NCI-H2196 (cell line): ENCODE data around the gene HERC2.
"Not testable (repeated sequence)": the region's sequence is repeated elsewhere in the genome, so short reads cannot be mapped to it uniquely, and the experiment has no call there.

ENCODE experiments used
- DNase-seq: peaks from one replicate; lab custom pipeline; 2025; ENCODE audit not compliant: unreplicated experiment; lab: John Stamatoyannopoulos, UW

Gene HERC2, protein sequence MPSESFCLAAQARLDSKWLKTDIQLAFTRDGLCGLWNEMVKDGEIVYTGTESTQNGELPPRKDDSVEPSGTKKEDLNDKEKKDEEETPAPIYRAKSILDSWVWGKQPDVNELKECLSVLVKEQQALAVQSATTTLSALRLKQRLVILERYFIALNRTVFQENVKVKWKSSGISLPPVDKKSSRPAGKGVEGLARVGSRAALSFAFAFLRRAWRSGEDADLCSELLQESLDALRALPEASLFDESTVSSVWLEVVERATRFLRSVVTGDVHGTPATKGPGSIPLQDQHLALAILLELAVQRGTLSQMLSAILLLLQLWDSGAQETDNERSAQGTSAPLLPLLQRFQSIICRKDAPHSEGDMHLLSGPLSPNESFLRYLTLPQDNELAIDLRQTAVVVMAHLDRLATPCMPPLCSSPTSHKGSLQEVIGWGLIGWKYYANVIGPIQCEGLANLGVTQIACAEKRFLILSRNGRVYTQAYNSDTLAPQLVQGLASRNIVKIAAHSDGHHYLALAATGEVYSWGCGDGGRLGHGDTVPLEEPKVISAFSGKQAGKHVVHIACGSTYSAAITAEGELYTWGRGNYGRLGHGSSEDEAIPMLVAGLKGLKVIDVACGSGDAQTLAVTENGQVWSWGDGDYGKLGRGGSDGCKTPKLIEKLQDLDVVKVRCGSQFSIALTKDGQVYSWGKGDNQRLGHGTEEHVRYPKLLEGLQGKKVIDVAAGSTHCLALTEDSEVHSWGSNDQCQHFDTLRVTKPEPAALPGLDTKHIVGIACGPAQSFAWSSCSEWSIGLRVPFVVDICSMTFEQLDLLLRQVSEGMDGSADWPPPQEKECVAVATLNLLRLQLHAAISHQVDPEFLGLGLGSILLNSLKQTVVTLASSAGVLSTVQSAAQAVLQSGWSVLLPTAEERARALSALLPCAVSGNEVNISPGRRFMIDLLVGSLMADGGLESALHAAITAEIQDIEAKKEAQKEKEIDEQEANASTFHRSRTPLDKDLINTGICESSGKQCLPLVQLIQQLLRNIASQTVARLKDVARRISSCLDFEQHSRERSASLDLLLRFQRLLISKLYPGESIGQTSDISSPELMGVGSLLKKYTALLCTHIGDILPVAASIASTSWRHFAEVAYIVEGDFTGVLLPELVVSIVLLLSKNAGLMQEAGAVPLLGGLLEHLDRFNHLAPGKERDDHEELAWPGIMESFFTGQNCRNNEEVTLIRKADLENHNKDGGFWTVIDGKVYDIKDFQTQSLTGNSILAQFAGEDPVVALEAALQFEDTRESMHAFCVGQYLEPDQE (N-terminal part only)

DNA sequence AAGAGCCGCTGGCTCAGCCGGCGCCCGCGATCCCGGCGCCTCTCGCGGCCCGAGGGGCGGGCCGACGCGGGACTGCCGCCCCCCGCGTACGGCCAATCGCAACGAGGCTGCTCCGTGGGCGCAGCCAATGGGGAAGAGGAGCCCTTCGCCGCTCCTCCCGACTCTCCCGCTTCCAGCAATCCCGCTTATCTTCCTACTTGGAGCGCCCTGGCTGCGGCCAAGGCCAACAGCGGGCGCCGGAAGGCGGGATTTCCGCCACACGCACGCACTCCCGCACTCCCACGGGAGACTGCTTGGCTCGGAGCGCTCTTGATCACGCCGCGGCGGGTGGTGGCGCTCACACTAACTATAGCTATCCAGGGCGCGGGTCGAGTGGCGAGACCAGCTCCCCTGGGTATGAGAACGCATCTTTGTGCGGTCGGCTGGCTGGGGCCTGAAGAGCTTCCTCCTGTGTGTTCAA, at the start of gene HERC2:
Gene HERC2 (minus strand): TSS at position 51 of the 460 bp plus-strand sequence. CDS start 746 bp downstream, outside the sequence.
- not testable (repeated sequence) for DNase-seq

DNA sequence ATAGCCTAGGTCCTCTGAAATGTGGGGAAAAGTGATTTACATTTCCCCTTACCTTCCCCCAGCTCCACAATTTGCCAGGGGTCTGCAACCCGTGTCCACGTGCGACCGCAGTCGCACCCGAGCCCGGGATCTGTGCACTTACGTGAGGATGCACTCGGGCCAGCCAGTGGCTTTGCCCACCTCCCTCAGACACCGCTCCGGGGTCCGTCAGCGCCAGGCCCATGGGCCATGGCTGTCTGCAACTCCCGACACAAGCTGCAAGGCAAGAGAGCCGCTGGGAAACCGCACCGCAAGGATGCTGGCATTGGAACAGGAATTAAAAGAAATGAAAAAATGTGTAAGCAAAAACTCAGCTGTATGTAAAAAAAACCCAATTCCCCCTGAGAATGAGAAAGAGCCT, 43.5 kb upstream of the HERC2 start:
- not testable (repeated sequence) for DNase-seq

GRCh38 chr15:28357984-28358383, 36.0 kb upstream of the HERC2 start, which contains the start of gene GOLGA6L24:
Gene GOLGA6L24, minus strand, starts transcription at chr15:28358084. Its CDS starts 61 bp downstream, at chr15:28358023.
- not testable (repeated sequence) for DNase-seq

DNA sequence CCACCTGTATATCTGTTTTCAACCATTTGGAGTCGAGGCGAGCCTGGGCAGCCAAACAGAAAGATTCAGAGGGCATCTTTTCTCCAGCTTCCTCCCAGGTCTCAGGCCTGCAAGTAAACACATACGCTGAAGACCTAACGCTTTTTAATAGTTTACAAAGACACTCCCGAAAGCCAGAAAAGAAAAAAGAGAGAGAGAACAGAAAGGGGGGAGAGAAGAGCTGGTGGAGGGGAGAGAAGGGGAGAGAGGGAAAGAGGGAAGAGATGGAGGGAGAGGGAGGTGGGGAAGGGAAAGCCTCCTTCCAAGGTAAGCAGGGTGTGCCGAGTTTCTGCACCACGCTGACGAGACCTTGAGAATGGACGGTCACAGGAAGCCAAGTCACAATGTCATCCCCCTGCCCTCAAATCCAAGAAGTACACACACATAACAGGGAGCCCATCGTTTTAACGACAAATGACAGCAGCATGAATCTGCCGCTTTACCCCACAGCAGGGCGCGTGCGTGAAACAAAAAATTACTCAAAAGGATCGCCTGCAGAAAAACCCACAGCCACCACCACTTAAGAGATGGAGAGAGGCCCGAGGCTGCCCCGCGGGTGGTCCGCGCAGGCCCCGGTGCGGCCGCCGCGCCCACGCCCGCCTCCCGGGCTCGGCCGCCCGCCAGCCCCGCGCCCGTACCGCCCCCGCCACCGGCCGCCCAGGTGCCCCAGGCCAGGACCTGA, 461 bp downstream of the HERC2 start:
- DNase-seq: not testable (repeated sequence)

GRCh38 chr15:28319725-28320124, 2.3 kb downstream of the HERC2 start:
- DNase-seq: not testable (repeated sequence)

DNA sequence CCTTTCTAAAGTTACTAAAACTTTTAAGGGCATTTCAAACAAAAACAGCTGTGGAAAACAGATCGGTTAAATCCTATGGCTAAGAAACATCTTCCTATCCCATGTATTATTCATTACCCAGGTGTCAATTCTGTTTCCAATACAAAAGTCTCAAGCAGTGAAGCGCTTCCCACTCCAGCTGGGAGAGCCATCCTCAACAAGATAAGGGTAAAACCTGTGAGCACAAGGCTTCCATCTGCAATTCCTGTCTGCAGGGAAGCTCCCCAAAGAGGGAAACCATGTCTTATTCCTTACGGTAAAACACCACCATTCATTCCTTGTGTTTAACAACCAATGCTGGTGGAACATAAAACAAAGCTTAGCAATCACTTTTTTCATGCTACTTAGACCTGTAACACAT, 3.2 kb downstream of the HERC2 start:
- DNase-seq: not testable (repeated sequence)

DNA sequence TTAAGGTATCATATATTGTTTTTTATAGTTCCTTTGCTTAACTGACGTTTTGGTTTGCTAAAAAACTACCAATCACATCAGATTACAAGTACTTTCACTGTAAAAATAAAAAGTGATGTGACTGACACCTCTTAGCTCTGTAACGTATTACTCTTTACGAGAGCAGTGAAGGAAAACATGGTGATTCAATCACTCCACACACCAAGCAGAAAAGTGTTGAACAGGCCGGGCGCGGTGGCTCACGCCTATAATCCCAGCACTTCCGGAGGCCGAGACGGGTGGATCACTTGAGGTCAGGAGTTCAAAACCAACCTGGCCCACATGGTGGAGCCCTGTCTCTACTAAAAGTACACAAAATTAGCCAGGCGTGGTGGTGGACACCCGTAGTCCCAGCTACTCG, 3.9 kb downstream of the HERC2 start:
- not testable (repeated sequence) for DNase-seq

DNA sequence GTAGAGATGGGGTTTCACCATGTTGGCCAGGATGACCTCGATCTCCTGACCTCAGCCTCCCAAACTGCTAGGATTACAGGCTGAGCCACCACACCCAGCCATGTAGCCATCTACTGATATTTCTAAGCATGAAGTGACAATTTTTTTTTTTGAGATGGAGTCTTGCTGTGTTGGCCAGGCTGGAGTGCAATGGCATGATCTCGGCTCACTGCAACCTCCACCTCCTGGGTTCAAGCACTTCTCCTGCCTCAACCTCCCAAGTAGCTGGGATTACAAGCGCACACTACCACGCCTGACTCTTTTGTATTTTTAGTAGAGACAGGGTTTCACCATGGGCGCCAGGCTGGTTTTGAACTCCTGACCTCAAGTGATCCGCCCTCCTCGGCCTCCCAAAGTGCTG, 5.0 kb downstream of the HERC2 start:
- DNase-seq: not testable (repeated sequence)

DNA sequence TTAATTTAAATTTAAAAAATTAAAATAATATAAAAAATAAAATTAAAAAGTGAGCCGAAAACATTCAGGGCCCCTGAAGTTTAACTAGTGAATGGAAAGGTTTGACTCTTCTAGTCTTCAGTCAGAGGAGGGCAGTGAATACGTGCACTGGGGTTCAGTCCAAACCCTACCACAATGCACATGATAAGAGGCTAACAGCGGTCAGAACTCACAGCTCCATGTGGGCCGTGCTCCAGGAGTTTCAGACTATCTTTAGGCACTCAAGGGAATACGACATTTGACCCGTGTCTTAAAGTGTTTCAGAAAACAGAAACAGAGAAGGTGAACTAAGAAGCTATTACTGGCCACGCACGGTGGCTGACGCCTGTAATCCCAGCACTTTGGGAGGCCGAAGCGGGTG, 11.5 kb downstream of the HERC2 start:
- DNase-seq: not testable (repeated sequence)

DNA sequence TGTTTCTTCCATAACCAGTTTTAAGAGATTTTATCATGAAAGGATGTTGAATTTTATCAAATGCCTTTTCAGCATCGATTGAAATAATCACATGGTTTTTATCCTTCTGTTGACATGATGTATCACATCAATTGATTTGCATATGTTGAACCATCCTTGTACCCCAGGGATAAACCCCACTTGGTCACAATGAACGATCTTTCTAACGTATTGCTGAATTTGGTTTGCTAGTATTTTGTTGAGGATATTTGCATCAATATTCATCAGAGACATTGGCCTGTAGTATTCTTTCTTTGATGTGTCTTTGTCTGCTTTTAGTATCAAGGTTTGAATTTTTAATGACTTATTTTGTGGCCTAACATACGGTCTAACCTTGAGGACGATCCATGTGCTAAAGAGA, 13.3 kb downstream of the HERC2 start:
- not testable (repeated sequence) for DNase-seq

GRCh38 chr15:28305700-28306099, 16.3 kb downstream of the HERC2 start:
- not testable (repeated sequence) for DNase-seq

GRCh38 chr15:28297434-28297833, 24.5 kb downstream of the HERC2 start:
- DNase-seq: not testable (repeated sequence)

- DNase-seq: not testable (repeated sequence)
Measured at GRCh38 chr15:28296814-28297213, 25.2 kb downstream of the HERC2 start.

DNA sequence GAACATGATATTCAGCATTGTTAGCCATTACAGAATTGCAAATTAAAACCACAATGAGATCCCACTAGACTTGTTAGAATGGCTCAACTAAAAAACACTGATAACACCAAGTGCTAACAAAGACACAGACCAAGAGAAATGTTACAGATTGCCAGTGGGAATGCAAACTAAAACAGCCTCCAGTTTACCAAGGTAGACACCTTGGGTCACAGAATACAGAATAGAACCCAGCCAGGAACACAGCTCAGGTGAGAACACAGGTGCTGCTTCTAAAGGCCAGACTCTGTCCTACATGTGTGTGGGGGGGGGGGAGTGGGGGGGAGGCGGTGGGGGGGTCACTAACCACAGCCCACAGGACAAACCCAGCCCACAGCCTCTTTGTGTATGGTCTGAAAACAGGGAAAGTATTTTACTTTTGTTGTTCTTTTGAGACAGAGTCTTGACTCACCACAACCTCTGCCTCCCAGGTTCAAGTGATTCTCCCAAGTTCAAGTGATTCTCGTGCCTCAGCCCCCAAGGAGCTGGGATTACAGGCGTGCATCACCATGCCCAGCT, 26.9 kb downstream of the HERC2 start:
- DNase-seq: not testable (repeated sequence)

GRCh38 chr15:28294560-28294959, 27.4 kb downstream of the HERC2 start:
- not testable (repeated sequence) for DNase-seq

DNA sequence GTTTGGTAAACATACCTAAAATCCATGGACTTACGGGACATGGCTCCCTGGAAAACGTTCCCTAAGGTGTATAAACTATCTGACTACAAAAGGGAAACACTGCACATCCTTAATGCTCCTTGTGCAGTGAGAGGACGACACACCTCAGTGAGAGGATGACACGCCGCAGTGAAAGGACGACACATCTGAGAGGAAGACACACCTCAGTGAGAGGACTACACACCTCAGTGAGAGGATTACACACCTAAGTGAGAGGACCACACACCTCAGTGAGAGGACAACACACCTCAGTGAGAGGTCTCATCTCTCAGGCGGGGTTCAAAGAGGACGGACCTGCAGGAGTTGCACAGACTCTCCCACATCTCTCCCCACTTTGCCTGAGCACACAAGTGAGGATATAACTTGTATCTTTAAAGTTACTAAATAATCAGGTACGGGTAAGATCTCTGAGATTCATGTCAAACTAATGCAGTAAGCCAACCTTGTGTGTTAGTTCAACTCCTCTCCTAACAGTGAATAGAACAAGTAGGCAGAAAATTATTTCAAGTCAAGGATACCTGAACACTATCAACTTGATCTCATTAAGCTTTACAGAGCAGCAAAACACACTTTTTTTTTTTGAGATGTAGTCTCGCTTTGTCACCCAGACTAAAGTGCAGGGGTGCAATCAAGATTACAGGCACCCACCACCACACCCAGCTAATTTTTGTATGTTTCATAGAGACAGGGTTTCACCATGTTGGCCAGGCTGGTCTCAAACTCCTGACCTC, 32.1 kb downstream of the HERC2 start:
- no peak for DNase-seq

GRCh38 chr15:28288830-28289693, 32.9 kb downstream of the HERC2 start:
- not testable (repeated sequence) for DNase-seq

GRCh38 chr15:28286659-28287058, 35.3 kb downstream of the HERC2 start:
- DNase-seq: not testable (repeated sequence)
